ENCODE measurements around the gene ESPN.
A peak's percentile ranks its signal among the peaks of the same experiment; 100 is the strongest.
"Not testable (repeated sequence)": the region's sequence is repeated elsewhere in the genome, so short reads cannot be mapped to it uniquely, and the experiment has no call there.

Gene ESPN

DNA sequence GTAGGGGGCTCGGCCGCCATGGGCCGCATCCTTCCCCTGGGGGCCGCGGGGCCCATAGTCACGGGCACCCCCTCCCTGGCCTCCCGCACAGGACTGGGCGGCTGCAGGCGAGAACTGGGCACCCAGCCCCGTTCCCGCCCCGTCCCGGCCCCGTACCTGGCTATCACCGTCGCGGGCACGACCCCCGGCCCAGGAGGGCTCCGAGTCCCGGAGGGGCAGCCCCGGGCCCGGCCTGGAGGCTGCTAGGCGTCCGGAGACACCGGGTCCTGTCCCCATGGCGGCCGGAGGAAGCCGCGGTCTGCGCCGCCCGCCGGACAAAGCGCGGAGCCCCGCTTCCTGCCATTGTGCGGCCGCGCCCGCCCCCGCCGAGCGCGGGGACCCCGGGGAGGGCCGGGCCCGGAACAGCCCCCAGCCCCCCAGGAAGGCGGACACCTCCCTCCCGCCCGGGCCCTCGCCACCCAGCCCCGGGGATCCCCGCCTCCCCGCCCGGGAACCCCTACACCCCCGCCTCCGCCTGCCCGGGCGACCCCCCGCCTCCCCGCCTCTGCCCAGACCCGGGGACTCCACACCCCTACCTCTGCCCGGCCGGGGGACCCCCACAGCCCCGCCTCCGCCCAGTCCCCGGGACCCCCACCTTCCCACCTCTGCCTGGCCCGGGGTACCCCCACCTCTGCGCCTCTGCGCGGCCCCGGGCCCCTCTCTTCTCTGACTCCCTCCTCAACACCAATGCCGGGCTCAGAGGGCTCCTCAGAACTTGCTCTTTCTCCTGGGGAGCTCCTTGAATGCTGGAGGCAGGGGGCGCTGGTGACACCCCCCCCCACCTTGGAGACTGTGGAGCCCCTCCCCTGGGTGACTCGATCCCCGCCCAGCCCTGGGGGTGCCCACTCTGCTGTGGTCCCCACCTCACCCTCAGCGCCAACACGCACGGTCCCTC, 60.9 kb downstream of the ESPN start:
- DNase-seq: no peak

DNA sequence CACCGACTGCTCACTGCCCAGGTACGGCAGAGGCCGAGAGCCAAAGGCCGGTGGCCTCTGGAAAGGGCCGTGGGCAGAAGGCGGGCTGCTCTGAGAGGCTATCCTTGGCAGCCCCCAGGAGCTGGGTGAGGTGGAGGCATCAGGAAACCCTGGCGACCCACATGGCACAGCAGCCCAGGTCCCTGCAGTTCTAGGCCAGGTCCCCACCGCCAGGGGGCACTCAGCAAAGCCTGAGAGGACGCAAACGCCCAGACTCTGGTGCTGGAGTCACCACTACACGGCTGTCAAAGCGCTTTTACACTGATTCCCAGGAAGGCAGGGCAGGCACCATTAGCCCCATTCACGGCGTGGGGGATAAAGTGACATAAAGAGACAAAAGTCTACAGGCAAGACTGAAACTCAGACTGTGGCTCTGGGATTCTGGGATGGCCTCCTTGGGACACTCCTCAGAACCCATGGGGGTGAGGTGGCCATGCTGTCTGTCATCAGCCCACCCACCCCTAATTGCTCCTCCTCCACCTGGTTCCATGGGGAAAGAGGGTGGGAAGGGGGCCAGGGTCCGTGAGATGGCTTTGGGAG, 61.9 kb downstream of the ESPN start:
- DNase-seq: peak; percentile 86

DNA sequence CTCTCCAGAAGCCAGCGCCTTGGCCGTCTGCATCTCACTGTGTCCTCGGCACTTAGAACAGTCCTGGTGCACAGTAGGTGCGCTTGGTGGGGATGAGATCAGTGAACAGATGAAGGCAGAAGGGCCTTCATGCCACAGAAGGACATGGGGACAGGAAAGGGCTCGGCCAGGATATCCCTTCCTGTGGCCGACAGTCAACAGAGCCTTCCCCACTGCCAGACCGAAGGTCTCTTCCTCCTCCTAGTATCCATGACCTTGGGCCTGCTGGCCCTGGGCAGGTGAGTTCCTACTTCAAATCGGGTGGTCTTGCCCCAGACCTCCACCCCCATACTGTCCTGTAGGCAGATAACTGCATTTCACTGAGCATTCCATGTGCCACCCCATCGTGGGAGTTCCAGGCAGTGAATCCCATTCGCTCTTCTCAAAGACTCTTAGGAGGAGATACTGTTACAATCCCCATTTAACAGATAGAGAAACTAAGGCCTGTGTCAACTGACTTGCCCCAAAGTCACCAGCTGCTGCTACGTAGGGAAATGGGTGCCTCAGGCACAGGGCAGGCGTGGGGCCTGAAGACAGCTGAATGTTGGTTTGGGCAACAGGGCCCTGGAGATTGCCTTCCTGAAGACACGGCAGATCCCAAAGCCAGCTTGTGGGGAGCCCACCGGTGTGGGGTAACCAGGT, 63.4 kb downstream of the ESPN start:
- DNase-seq: no peak

DNA sequence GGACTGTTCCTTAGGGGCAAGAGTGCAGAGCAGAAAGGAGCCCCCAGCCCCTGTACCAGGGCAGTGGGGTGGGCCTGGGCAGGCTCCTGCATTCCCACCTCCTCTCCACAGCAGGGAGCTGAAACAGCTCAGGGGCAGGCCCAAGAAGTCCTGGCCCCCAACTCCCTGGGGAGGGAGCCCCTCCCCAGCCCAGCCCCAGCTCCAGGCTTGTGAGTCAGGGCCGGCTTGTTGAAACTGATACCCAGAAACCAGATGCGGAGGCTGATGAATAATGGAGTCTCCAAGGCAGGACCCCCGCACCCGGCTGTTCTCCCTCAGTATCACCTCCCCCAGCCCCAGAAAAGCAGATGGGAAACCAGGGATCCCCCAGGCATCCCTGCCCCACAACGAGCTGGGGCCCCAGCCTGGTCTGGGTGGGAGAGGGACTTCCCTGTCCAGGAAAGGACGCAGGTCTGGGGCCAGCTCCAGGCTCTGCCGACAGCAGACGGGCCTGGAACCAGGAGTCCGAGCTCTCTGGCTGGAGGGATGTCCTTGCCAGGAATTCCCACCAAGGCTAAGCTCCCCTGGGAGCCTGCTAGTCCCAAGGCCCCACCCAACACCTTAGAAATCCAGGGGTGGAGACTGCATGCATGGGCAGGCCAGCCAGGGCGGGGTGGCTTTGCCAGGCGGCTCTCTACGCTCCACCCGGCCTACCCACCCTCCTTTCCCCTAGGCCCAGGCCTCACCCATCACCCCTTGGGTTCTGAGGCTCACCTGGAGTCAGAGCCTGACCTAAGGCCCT, 64.2 kb downstream of the ESPN start:
- DNase-seq: no peak

DNA sequence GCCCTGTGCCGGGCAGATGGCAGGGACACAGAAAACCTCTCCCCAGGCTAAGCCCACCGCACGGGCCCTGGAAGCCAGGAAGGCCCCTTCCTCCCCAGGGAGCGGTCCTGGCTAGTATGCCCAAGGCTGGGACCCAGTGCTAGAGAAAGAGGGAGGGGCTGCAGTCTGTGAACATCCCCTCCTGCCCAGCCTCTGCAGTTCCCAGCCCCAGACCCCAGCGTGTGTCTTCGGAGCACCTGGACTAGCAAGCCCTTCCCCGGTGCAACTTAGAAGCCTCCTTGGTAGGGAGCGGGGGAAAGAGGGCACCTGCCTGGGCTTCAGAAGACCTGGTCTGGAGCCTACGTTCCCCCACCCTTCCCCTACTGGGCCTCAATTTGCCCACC, 64.8 kb downstream of the ESPN start:
- no peak for DNase-seq

DNA sequence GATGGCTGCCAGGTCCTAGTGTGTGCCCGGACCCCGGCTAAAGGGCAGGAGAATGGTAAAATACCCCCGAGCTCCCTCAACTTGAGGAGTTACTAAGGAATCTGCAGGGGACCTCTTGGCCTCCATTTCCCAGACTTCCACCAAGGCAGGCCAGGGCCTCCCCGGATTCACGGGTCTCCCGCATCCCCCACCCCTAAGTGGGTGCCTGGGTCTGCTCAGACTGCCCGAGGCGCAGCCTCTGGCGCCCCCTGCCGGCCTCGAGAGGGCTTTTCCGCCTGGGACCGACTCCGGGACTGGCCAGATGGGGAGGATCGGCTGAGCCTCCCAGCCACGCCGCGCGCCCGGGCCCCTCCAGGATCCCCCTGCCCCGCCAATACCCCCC, 65.2 kb downstream of the ESPN start:
- DNase-seq: peak; percentile 82

DNA sequence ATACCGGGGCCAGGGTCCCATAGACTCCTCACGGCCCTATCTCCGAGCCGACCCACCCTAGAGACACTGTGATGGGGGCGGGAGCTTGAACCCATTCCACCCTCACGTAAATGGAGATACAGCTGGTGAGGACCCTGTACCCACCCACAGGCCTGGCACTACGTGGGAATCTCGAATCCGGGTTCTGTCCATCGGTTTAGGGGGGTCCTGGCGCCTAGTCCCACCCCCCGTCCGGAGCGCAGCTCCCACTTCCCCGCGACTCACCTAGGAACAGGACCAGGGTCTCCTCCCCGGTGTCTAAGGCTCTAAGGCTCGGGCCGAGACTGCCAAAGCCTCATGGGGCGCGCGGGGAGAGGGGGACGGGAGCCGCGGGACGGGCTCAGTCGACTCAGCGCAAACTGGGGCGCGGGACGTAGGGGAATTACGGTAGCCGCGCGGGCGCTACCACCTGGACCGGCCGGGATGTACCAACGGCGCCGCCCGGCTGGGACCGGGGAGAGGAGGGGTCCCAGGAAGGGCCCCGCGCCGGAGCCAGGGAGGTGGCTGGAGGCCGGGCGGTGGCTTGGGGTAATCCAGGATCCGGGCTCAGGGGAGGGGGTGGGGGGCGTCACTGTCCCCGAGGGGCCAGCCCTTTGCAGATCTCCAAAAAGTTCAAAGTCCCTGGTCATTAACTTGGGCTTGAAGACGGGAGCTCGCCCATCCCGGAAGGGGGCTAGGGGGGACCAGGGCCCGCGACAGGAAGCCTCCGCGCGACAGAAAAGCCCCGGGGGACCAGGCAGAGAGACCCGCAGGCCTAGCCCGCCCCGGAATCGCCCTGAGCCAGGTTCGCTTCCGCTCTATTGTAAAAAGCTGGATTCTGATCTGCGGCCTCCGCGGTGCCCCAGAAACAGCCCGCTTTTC, 65.9 kb downstream of the ESPN start:
- DNase-seq: peak; percentile 73

DNA sequence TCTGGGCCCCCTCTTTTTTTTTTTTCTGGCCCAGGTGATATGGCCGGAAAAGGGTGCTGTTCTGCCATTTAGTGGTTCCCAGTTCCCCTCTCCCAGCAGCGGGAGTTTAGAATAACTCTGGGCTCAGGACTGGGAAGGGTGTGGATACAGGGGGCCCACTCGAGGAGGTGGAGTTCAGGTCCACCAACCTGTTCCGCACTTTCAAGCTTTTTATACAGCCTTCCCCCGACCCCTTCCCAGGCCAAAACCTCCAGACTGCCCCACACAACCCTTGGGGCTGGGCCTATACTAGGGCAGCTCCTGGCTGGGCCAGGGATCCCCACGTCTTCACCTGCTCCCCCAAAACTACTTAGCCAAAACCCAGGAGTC, 66.5 kb downstream of the ESPN start:
- DNase-seq: no peak

DNA sequence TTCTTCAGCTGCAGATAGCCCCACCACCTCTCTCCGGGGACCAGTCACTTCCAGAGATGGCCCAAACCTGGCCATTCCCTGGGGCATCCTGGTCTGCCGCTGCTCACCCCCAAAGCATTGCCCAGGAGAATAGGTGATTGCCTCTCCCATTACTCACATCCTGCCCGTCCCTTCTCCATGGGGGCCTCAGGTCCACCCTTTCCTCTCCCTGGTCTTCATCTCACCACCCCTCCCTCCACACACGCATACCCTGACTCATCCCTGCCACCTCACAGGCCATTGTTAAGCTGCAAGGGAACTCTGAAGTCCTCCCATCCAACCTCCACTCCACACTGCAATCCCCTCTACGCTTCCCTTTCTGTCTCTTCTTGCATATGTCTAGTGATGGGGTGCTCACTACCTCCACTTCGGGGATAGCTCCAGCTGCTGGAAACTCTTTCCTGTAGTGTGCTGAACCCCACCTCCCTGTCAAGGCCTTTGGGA, 66.9 kb downstream of the ESPN start, which contains the start of gene PLEKHG5:
TSS of gene PLEKHG5 (minus strand) at position 188 of the 483 bp plus-strand sequence. CDS start 14,096 bp downstream, outside the sequence.
- DNase-seq: no peak

DNA sequence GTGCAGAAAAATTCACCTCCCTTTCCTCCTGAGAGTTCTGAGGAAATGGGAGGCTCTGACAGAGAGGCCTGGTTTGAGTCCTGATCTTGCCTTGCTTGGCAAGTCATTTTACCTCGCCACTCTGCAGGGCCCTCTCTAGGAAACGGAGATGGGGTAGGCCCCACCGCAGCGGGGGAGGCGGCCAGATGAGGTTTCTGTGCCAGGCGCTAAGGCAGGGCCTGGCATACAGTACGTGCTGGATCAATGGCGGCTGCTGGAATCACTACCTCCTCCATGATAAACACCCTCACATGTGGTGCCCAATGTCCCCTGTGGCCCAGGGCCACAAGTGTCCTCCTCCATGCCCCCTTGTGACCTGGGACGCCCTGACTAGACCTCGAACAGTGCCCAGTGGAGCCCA, 67.4 kb downstream of the ESPN start:
- no peak for DNase-seq

DNA sequence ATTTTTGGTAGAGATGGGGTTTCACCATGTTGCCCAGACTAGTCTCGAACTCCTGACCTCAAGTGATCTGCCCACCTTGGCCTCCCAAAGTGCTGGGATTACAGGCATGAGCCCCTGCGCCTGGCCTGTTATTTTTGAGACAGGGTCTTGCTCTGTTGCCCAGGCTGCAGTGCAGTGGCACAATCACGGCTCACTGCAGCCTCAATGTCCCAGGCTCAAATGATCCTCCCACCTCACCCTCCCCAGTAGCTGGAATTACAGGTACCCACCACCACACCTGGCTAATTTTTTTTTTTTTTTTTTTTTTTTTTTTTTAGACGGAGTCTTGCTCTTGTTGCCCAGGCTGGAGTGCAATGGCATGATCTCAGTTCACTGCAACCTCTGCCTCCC, 69.3 kb downstream of the ESPN start:
- DNase-seq: not testable (repeated sequence)

DNA sequence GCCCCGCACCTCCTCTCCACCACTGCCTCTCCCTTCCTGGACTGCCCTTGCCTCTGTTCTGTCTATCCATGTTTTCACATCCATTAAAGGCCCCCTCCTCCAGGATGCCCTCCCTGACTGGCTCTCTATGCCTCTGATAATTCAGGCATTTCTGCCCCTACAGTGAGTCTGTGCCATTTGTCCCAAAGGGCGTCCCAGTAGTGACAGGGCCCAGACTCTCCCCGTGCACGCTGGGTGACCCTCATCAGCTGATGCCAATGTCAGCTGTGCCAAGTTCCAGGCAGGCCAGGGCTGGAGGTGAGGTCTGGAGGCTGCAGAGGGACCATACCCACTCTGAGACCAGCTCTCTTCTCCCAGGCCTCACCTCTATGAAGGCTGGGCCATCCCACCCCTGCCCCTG, 70.1 kb downstream of the ESPN start:
- DNase-seq: no peak

DNA sequence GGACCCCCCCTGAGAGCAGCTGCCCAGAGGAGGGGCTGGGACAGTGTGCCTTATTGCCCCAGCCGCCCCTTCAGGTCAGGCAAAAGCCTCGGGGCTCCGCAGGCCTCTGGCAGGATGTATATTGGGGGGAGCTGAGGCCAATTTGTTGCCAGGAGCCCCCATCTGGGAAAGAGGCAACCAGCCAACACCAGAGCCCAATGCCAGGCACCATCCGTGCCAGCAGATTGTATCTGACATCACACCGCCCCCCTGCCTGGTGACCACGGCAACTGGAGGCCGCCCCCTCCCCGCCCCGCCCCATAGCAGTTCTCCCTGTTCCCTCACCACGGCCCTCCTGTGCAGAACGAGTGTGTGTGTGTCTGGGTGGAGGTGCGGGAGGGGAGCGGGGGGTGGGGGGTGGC, 70.5 kb downstream of the ESPN start:
- no peak for DNase-seq

DNA sequence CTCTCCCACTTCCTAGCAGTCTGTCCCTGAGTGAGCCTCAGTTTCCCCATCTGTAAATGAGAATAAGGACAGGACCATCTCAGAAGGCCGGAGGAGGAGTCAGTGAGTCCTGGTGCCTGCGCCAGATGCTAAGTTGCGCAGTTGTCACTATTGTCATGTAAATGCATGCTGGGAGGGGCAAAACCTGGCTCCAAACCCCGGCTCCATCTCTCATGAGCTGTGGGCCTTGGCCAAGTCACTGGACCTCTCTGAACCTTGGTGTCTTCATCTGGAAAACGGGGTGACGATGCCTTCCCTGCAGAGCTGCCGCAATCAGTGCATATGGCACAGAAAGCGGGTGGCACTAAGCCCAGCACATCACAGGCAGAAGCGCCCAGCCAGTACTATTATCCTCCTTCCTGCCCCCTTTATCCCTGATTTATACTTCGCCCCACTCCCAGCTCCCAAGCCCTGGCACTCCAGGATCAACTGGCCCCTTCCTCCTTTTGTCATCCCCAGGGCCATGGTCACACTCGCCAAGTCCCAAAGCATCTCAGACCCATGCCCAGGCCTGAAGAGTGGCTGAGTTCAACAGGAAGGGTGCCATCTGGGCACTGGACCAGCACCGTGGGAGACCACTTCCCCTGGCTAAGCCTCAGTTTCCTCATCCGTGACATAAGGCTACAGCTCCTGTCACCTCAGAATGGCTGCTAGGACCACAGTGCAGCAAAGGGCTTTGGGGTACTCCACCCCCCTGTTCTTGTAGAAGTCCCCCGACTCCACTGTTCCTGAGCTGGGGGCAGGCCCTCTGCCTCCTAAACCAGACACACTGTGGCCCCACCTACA, 71.2 kb downstream of the ESPN start:
- no peak for DNase-seq

DNA sequence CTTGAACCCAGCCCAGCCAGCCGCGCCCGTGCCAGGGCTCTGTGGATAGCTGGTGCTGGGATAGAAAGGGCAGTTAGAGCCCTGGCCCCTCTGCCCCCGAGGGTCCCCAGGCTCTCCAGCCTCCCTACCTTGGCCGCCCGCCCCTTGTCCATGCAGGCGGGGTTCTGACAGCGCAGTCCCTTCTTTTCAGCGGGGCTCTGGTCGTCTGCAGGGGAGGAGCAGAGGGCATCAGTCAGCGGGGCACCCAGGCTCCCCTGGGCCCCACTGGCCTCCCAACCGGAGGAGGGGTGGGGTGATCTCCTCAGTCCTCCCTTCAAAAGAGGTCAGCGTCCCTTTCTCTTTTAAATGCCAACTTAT, 71.8 kb downstream of the ESPN start:
- no peak for DNase-seq

DNA sequence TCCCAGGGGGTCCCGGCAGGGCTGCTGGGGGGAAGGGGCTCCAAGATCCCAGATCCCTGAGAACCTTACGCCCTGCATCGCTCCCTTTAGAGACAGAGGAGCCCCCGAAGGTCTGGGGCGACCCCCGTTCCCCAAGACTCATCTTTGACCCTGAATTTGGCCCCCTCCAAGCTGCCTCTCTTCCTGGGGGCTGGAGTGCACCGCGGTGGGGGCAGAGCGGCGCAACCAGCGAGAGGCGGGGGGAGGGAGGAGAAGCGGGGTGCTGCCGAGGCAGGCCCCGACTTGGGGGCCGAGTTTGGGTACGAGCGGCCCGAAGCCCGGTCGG, 72.3 kb downstream of the ESPN start:
- DNase-seq: no peak

DNA sequence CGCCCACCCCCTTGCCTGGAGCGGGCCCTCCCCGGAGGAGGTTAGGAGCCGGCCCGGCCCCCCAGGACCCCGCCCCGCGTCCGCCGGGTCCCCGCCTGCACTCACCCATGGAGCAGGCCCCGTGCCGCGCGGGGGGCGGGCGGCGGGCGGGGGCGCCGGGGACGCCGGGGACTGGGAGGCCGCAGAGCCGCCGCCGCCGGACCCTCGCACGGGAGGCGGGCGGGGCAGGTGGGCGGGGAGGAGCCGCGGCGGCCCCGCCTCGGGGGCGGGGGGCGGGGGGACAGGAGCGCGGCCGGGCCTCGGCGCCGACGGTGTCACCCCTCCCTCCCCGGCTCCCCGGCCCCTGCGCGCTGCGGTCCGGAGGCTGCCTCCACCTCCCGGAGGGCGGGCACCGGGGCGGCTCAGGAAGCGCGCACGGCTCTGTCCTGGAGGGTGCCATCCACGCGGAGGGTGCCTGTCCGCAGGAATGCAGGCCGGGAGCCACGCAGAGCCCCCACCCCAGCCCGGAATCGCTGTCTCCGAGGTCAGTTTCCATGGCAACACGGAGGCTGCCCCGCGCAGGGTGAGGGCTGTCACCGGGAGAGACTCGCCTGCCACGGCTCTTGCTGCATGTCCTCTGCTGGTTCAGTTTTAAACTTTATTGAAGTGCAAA, 72.8 kb downstream of the ESPN start:
- no peak for DNase-seq

DNA sequence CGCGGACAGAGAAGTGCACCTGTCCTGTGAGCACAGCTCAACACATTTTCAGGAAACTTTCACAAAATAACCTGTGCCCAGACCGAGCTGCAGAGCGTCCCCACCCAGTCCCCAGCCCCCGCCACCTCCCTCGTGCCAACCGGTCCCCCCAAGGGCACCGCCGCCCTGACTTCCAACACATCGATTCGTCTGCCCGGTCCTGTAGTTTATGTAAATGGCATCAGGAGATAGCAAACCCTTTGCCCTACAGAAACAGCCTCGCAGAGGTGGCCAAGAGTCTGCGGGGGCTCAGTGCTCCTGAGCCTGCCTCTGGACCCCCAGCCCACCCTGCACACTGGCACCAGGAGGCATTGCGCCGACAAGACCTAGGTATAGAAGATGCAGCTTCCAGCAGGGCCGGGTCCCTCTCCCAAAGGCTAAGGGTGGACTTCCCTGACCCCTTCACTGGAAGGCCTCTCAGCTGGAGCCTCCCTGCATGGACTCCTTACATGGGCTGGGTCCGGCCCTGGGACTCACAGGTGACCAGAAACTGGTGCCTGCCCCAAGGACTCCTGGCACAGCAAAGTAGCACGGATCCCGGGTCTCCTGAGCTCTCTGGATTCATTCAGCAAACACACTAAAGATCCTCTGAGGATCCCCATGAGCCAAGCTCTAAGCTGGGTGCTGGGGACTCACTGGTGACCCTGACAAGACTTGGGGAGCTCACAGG, 73.4 kb downstream of the ESPN start:
- no peak for DNase-seq

DNA sequence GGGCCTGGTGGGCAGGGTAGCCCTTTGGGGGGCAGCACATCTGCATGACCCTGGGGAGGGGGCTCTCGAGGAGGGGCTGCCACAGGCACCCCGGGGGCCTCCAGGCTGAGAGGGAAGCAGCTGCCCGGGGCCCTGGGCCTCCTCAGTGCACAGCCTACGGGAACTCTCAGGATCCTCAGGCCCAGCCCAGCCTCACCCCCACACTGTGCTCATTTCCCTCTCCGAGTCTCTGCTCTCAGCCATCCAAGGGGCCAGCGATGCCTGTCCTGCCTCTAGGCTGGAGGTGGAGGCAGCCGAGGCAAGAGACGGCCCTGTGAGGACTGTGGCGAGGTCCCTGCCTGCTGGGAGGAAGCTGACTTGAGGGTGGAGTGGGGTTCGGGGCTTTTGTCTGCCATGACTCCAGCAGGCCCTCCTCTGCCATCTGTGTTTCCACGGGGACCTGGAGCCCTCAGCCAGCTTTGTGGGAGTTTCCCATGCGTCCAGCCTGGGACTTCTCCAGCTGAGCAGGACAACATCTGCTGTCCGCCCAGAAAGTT, 74.1 kb downstream of the ESPN start:
- DNase-seq: no peak

DNA sequence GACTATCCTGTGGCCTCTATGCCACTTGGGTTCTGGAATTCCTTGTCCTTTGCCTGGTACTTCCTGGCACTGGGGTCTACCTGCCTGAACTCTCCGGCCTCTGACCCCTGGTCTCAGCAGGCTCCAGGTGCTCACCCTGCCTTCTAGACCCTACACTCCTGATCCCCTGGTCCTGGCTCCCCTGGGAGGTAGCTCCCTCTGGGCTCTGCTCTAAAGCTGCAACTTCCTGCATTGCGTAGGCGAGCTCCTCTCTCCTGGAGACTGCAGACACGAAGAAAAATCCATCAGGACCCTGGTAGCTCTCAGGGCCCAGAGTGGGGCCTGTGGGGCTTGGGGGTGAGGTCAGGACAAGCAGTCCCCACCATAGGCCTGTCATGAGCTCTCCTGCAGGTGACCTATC, 74.7 kb downstream of the ESPN start:
- DNase-seq: no peak
